ENCODE data around the gene SERPINA4.
A peak's percentile ranks its signal among the peaks of the same experiment; 100 is the strongest.

DNA sequence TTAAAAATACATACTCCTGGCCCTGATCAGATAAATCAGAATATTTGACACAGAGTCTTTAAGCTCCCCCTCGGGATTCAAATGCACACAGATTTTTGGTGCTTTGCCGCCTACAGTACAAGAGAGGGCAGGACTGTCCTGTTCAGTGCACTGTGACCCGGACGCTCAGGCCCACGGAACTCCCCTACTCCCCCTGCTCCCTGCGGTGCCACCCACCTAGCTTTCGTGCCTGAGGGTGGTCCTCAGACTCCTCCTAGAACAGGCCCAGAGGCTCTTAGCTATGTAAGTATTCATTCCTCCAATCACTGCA lies 37.2 kb downstream of the SERPINA4 start:
- TF ChIP-seq ZSCAN30 (CRISPR knock-in tag; IDR thresholded peaks at IDR 0.05) (no peak), ZNF281 (CRISPR knock-in tag; IDR thresholded peaks at IDR 0.05; ENCODE audit: borderline replicate concordance) (no peak), CHD2 (IDR thresholded peaks at IDR 0.05; ENCODE audit: low read depth, low read length) (no peak), DNMT1 (CRISPR knock-in tag; IDR thresholded peaks at IDR 0.05) (no peak), ZNF251 (CRISPR knock-in tag; IDR thresholded peaks at IDR 0.05) (0 out of 2 replicates have a peak, but pooled peaks have one; percentile 72), ZBTB40 (IDR thresholded peaks at IDR 0.05) (no peak), ZBTB40 (CRISPR knock-in tag; IDR thresholded peaks at IDR 0.05) (no peak), TBP (CRISPR knock-in tag; IDR thresholded peaks at IDR 0.05) (no peak)

Data from HepG2 (cell line).